Measurements from ENCODE around the gene THOC5.

GRCh38 chr22:29511126-29511862 lies 42.3 kb downstream of the THOC5 start:
- no peak for TF ChIP-seq CTCF (IDR thresholded peaks at IDR 0.05)
- TF ChIP-seq POLR2A (IDR thresholded peaks at IDR 0.05): no peak

Data from thyroid gland (tissue), 4 donors.